HepG2 (cell line): Measurements from ENCODE around the gene GOLT1A. TPM values are rescaled to one million over a fixed set of nuclear protein-coding genes. Genes with fewer than 3 reads are reported as not detected.

Source experiments
- AGO2 ChIP-seq: fragments of 200-400 bp; formaldehyde crosslinking; optimal IDR thresholded peaks from 2 replicates; pipeline ENCODE3; 2017; ENCODE audit warnings: mild to moderate bottlenecking, low read depth, low read length, moderate library complexity
- CBX5 ChIP-seq: sonication (generic); formaldehyde crosslinking; IDR thresholded peaks from 2 replicates; pipeline ENCODE4 v1.4.0; 2020; ENCODE audit warnings: missing genetic modification reagents, borderline replicate concordance
- HNRNPH1 ChIP-seq: fragments of 200-400 bp; formaldehyde crosslinking; optimal IDR thresholded peaks from 2 replicates; pipeline ENCODE3; 2017; ENCODE audit warnings: mild to moderate bottlenecking, low read depth, low read length
- JARID2 ChIP-seq: sonication (generic); formaldehyde crosslinking; IDR thresholded peaks from 2 replicates; pipeline ENCODE4 v1.8.1; 2023; ENCODE audit warnings: missing genetic modification reagents, inconsistent platforms; ENCODE audit not compliant: insufficient replicate concordance
- SALL2 ChIP-seq: sonication (generic); formaldehyde crosslinking; IDR thresholded peaks from 2 replicates; pipeline ENCODE4 v1.8.1; 2023; ENCODE audit warnings: mild to moderate bottlenecking, missing genetic modification reagents, inconsistent platforms
- YY1 ChIP-seq: IDR thresholded peaks from 2 replicates; pipeline ENCODE4 v1.6.1; 2011; ENCODE audit warnings: low read length, low read depth, moderate library complexity, mild to moderate bottlenecking; ENCODE audit not compliant: insufficient read depth, insufficient replicate concordance
- ZNF251 ChIP-seq: sonication (generic); formaldehyde crosslinking; IDR thresholded peaks from 2 replicates; pipeline ENCODE4 v1.9.0; 2021; ENCODE audit warnings: mild to moderate bottlenecking, missing genetic modification reagents
- ZNF773 ChIP-seq: sonication (generic); formaldehyde crosslinking; IDR thresholded peaks from 2 replicates; pipeline ENCODE4 v1.4.0; 2020; ENCODE audit warnings: missing genetic modification reagents, borderline replicate concordance
- polyA plus RNA-seq, 8 experiments: library from polyadenylated mRNA; depleted of rRNA in 3 of 8; stranded (reverse) in 7 of 8; unstranded in 1 of 8; fragments of >200 nt; fragmentation: Illumina TruSeq in 4 of 8; extraction: Trizol in 4 of 8; gene quantifications; 2 replicates each; pipeline versions ENCODE4 v1.2.1 to v1.2.3, GENCODE V29; 2011 to 2016; ENCODE audit warnings: low read depth in 4 of 8, missing spikeins in 1 of 8, mixed read lengths in 1 of 8; ENCODE audit not compliant: insufficient read depth in 1 of 8
- total RNA-seq, 5 experiments: library from RNA; depleted of rRNA; stranded (reverse); fragments of >200 nt; fragmentation: Illumina TruSeq; extraction: Trizol; gene quantifications; 2 replicates each; pipeline ENCODE4 v1.2.3, GENCODE V29; 2016; ENCODE audit warnings: low read depth in 1 of 5
- TF ChIP-seq, protein P1 (sequence below): IDR thresholded peaks from 2 replicates; pipeline ENCODE4 v1.6.1; 2016
- TF ChIP-seq, protein P2 (sequence below): sonication (generic); formaldehyde crosslinking; IDR thresholded peaks from 2 replicates; pipeline ENCODE4 v1.5.0; 2020; ENCODE audit warnings: mild to moderate bottlenecking, missing genetic modification reagents, borderline replicate concordance
- TF ChIP-seq, protein P3 (sequence below): sonication (generic); formaldehyde crosslinking; IDR thresholded peaks from 2 replicates; pipeline ENCODE4 v1.4.0; 2020; ENCODE audit warnings: missing genetic modification reagents, mild to moderate bottlenecking, borderline replicate concordance
- TF ChIP-seq, protein P4 (sequence below): IDR thresholded peaks from 2 replicates; pipeline ENCODE4 v1.6.1; 2016; ENCODE audit warnings: missing biosample characterization, missing genetic modification reagents, low read depth
- TF ChIP-seq, protein P5 (sequence below): sonication (generic); formaldehyde crosslinking; IDR thresholded peaks from 2 replicates; pipeline ENCODE4 v1.5.1; 2020; ENCODE audit warnings: missing genetic modification reagents, mild to moderate bottlenecking, borderline replicate concordance
- TF ChIP-seq, protein P6 (sequence below): sonication (generic); formaldehyde crosslinking; IDR thresholded peaks from 2 replicates; pipeline ENCODE4 v1.8.0; 2022; ENCODE audit warnings: low read depth, missing genetic modification reagents
- TF ChIP-seq, protein P7 (sequence below): sonication (generic); IDR thresholded peaks from 2 replicates; pipeline ENCODE4 v1.6.1; 2016; ENCODE audit warnings: low read depth, borderline replicate concordance

Gene GOLT1A
- total and polyA plus RNA-seq, 2 of the 13 experiments (the other 11 are each of a cell fraction or from before 2014, with no cell fraction given), result 25.8 to 28.0 TPM

DNA sequence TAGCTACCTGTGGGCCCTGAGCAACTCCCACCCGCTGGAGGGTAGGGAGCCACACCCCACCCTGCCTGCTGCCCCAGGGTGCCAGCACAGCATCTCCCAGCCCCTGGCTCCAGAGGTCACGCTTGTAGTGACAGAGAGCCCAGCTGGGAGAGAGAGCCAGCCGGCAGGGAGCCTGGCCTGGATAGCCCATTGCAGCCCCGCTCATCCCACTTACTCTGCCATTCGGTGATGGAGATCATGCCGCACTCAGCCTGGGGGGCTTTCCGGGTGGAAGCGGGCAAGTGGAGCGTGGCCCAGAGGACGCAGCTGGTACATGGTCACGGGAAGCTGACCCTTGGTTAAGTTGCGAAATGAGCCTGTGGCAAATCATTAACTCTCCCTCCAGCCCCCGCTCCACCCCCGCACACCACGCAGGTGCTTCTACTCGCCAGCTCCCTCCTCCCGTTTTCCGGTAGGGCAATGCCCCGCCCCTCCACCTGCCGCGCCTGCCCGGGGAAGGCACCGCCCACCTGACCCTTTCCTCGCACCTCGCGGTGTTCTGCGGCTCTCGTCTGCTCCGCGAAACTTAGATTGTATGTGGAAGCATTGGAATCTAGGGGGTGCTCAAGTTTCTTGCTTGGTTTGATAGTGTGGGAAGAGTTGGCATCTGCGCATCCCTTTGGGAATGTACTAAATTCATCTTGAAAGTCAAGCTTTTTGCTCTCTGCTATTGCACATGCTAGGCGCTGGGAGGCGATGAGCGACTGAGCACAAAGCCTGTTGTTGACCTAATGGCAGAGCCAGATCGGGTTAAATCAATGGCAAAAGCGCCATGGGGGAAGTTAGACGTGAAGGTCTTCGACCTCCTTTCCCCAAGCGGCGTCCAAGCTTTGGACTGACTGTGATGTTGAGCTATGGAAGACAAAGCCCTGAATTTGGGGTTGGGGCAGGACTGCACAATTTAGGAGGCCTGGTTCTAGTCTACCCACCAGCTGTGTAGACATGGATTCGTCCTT, at the start of gene GOLT1A (continued):
- TF ChIP-seq CBX5 (CRISPR knock-in tag) (no peak), YY1 (peak; percentile 56), SALL2 (CRISPR knock-in tag) (peak; percentile 83; the same call in 1 of the 2 replicates), AGO2 (no peak), JARID2 (CRISPR knock-in tag) (no peak), ZNF251 (CRISPR knock-in tag) (peak; percentile 79; the same call in 1 of the 2 replicates), ZNF773 (CRISPR knock-in tag) (no peak), HNRNPH1 (no peak)
- TF ChIP-seq, protein P1, sequence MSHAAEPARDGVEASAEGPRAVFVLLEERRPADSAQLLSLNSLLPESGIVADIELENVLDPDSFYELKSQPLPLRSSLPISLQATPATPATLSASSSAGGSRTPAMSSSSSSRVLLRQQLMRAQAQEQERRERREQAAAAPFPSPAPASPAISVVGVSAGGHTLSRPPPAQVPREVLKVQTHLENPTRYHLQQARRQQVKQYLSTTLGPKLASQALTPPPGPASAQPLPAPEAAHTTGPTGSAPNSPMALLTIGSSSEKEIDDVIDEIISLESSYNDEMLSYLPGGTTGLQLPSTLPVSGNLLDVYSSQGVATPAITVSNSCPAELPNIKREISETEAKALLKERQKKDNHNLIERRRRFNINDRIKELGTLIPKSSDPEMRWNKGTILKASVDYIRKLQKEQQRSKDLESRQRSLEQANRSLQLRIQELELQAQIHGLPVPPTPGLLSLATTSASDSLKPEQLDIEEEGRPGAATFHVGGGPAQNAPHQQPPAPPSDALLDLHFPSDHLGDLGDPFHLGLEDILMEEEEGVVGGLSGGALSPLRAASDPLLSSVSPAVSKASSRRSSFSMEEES, result peak; percentile 92
- TF ChIP-seq, protein P2, sequence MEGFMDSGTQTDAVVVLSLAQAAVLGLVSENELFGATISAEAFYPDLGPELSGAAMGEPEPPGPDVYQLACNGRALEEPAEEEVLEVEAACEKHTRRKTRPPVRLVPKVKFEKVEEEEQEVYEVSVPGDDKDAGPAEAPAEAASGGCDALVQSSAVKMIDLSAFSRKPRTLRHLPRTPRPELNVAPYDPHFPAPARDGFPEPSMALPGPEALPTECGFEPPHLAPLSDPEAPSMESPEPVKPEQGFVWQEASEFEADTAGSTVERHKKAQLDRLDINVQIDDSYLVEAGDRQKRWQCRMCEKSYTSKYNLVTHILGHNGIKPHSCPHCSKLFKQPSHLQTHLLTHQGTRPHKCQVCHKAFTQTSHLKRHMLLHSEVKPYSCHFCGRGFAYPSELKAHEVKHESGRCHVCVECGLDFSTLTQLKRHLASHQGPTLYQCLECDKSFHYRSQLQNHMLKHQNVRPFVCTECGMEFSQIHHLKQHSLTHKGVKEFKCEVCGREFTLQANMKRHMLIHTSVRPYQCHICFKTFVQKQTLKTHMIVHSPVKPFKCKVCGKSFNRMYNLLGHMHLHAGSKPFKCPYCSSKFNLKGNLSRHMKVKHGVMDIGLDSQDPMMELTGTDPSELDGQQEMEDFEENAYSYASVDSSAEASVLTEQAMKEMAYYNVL (CRISPR knock-in tag), result peak; percentile 74; the same call in 1 of the 2 replicates
- TF ChIP-seq, protein P3, sequence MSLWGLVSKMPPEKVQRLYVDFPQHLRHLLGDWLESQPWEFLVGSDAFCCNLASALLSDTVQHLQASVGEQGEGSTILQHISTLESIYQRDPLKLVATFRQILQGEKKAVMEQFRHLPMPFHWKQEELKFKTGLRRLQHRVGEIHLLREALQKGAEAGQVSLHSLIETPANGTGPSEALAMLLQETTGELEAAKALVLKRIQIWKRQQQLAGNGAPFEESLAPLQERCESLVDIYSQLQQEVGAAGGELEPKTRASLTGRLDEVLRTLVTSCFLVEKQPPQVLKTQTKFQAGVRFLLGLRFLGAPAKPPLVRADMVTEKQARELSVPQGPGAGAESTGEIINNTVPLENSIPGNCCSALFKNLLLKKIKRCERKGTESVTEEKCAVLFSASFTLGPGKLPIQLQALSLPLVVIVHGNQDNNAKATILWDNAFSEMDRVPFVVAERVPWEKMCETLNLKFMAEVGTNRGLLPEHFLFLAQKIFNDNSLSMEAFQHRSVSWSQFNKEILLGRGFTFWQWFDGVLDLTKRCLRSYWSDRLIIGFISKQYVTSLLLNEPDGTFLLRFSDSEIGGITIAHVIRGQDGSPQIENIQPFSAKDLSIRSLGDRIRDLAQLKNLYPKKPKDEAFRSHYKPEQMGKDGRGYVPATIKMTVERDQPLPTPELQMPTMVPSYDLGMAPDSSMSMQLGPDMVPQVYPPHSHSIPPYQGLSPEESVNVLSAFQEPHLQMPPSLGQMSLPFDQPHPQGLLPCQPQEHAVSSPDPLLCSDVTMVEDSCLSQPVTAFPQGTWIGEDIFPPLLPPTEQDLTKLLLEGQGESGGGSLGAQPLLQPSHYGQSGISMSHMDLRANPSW (CRISPR knock-in tag), result 0 out of 2 replicates have a peak, but pooled peaks have one; percentile 38
- TF ChIP-seq, protein P4, sequence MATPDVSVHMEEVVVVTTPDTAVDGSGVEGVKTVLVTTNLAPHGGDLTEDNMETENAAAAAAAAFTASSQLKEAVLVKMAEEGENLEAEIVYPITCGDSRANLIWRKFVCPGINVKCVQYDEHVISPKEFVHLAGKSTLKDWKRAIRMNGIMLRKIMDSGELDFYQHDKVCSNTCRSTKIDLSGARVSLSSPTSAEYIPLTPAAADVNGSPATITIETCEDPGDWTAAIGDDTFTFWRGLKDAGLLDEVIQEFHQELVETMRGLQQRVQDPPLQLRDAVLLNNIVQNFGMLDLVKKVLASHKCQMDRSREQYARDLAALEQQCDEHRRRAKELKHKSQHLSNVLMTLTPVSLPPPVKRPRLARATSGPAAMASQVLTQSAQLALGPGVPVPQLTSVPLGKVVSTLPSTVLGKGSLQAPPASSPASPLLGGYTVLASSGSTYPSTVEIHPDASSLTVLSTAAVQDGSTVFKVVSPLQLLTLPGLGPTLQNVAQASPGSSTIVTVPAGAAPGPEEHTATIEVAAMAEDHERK, result no peak; the same call in 1 of the 2 replicates
- TF ChIP-seq, protein P5, sequence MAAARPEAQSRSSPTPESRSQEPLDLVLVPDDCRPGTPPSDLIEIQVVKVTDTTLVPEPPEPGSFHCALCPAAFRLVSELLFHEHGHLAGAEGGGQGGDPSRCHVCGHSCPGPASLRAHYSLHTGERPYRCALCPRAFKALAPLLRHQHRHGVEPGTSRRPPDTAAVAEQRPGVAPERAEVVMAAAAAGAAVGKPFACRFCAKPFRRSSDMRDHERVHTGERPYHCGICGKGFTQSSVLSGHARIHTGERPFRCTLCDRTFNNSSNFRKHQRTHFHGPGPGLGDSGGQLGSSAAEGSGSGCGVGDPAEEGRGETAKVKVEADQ (CRISPR knock-in tag), result no peak
- TF ChIP-seq, protein P6, sequence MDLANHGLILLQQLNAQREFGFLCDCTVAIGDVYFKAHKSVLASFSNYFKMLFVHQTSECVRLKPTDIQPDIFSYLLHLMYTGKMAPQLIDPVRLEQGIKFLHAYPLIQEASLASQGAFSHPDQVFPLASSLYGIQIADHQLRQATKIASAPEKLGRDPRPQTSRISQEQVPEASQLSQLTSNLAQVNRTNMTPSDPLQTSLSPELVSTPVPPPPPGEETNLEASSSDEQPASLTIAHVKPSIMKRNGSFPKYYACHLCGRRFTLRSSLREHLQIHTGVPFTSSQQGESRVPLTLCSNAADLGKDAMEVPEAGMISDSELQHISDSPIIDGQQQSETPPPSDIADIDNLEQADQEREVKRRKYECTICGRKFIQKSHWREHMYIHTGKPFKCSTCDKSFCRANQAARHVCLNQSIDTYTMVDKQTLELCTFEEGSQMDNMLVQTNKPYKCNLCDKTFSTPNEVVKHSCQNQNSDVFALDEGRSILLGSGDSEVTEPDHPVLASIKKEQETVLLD (CRISPR knock-in tag), result peak; percentile 63
- TF ChIP-seq, protein P7, sequence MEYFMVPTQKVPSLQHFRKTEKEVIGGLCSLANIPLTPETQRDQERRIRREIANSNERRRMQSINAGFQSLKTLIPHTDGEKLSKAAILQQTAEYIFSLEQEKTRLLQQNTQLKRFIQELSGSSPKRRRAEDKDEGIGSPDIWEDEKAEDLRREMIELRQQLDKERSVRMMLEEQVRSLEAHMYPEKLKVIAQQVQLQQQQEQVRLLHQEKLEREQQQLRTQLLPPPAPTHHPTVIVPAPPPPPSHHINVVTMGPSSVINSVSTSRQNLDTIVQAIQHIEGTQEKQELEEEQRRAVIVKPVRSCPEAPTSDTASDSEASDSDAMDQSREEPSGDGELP, result peak; percentile 95
